Left hindlimb (tissue), 1 donor: ENCODE measurements around the gene GGTLC1.

Experiments used
- DNase-seq: peaks from one replicate; pipeline ENCODE4 v3.0.0-alpha.2; 2018

Gene GGTLC1

GRCh38 chr20:23963941-23964340 is 24.6 kb downstream of the GGTLC1 start:
- DNase-seq: no peak

- no peak for DNase-seq
Observed at GRCh38 chr20:23962272-23962671, 26.3 kb downstream of the GGTLC1 start.

- no peak for DNase-seq
Observed at GRCh38 chr20:23959054-23959453, 29.5 kb downstream of the GGTLC1 start.

GRCh38 chr20:23955896-23956295 is 32.7 kb downstream of the GGTLC1 start:
- no peak for DNase-seq

DNA sequence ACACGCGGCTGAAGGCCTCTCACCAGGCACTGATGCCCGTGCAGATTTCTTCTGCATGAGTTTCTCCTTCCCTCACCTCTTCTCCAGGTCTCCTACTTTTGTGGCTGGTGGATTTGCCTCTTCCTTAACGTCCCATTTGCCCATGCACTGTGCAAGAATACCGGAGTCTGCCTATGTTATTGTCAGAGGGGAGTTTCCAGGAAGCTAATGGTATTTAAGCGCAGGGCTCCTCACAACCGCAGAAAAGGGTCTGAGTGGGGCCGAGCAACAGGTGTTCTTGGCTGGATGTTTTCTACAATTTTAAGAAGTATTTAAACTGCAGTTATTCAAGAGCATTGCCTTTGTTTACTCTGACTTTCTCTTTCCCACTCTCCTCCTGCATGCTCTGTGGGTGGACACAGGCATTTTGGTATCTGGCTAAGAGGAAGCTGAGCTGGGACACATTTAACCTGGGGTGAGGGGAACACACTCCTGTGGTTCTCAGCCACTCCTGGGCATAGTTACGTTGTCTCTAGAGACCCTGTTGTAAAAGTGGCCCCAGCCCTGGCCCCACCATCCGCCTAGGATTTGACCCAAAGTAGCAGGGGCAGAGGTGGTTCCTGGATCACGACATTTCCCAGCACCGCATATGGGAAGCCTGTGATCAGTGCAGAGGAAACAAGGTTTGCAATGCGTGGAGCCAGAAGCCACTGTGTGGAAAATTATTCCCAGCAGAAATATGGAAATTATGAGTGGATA is 34.4 kb downstream of the GGTLC1 start:
- no peak for DNase-seq

DNA sequence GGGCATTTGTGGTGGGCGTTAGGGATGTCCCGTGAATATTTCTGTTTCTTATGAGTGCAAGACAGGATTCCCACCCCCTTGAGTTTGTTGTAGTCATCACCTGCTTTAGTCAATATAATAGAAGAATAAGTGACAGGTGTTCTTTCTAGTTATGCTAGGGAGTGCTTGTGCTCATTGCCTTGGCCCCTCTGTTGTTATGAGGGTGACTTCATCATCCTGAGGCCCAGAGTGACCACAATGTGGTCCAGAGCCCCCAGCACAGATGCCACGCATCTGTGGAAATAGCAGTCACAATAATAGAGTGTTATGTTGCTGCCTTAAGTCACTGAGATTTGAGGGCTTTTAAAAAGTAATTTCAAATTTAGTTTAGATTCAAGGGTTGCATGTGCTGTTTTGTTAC is 42.4 kb downstream of the GGTLC1 start:
- no peak for DNase-seq

- DNase-seq: no peak
Observed at GRCh38 chr20:23943304-23943703, 45.3 kb downstream of the GGTLC1 start.

DNA sequence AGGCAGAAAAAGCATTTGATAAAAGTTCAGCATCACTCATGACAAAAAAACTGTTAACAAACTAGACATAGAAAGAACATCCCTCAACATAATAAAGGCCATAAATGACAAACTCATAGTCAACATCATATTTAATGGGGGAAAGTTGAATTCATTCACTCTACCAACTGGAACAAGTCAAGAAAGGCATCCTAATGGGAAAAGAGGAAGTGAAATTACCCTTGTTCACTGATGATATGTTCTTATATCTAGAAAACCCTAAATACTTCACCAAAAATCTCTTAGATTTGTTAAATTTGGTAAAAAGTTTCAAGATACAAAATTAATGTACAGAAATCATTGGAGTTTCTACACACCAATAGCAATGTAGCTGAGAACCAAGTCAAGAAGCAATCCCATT is 48.9 kb downstream of the GGTLC1 start:
- no peak for DNase-seq

DNA sequence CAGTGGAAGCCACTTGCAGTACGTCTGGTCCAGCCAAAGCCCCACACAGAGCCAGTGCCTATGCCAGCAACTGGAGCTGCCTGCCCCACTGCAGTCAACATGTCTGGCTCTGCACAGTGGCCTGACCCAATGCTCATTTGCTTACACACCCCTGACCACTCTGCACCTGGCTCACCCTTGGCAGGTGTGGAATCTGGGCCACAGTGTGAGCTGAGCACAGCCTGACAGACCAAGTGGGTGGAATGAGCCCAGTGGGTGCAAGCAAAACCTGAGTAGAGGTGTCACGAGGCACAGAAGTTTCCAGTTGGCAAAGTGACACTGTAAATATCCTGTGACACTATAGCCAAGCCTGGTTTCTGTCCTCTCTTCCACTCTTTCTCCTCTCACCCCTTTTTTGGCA is 49.5 kb downstream of the GGTLC1 start:
- DNase-seq: no peak

GRCh38 chr20:23938118-23938438 is 50.5 kb downstream of the GGTLC1 start:
- DNase-seq: no peak

- DNase-seq: peak; percentile 71
Observed at GRCh38 chr20:23937303-23938117, 51.1 kb downstream of the GGTLC1 start.
